Body of pancreas (tissue), 4 donors: ENCODE results near the gene SEMA3F. TPM values are rescaled to one million over a fixed set of nuclear protein-coding genes. Genes with fewer than 3 reads are reported as not detected.

Source experiments
- ATAC-seq: fragments of 150-250 bp; one replicate; pipeline ENCODE4 v1.9.1; 2016
- DNase-seq, 4 donors: peaks; one replicate each; pipeline ENCODE4 v3.0.0-alpha.2; 2019
- H3K27ac ChIP-seq, 4 donors: fragments of 200-600 bp; sonication (generic); 1 replicate in 3 of 4; 2 replicates in 1 of 4; pipeline versions ENCODE4 v1.5.1 to v1.6.1; 2016 to 2019; ENCODE audit warnings: mild to moderate bottlenecking in 1 of 4, mixed read lengths in 1 of 4, moderate library complexity in 1 of 4
- H3K27me3 ChIP-seq, 2 donors: fragments of 200-600 bp; sonication (generic); one replicate each; pipeline ENCODE4 v1.6.0; 2016; ENCODE audit warnings: mild to moderate bottlenecking in 1 of 2
- H3K36me3 ChIP-seq, 2 donors: fragments of 200-600 bp; sonication (generic); replicated peaks in 1 of 2; 2 replicates each; pipeline ENCODE4 v1.5.1; 2016; ENCODE audit warnings: low read depth in 2 of 2; ENCODE audit not compliant: insufficient read depth in 1 of 2
- H3K4me1 ChIP-seq: fragments of 200-600 bp; sonication (generic); one replicate; pipeline ENCODE4 v1.6.0; 2016
- H3K4me3 ChIP-seq, 2 donors: fragments of 200-600 bp; sonication (generic); 1 replicate in 1 of 2; 2 replicates in 1 of 2; pipeline ENCODE4 v1.5.1; 2016 to 2019
- H3K9me3 ChIP-seq, 3 donors: fragments of 200-600 bp; sonication (generic); 1 replicate in 2 of 3; 2 replicates in 1 of 3; pipeline ENCODE4 v1.5.1; 2016
- POLR2A ChIP-seq, 3 donors: fragments of 450-650 bp; IDR thresholded peaks; one replicate each; pipeline ENCODE4 v1.6.1; 2016; ENCODE audit warnings: antibody characterized with exemption in 3 of 3, mild to moderate bottlenecking in 2 of 3
- WGBS, 2 donors: methylation state at CpG; one replicate each; pipeline ENCODE4 v1.1.5; 2017; 5-methylcytosine and 5-hydroxymethylcytosine counted together
- intact Hi-C: fragments of 100-400 bp; cut with DNase I; formaldehyde crosslinking; loops from one replicate; pipeline ENCODE4 v1.15.1; 2023
- total RNA-seq, 2 donors: library from RNA; depleted of rRNA; stranded (reverse); fragments of >200 nt; gene quantifications; one replicate each; pipeline ENCODE4 v1.1.0, GENCODE V29; 2016
- TF ChIP-seq, protein P1 (sequence below), 7 experiments: fragments of 450-650 bp in 4 of 7; fragments of 200-600 bp in 3 of 7; sonication (generic) in 3 of 7; IDR thresholded peaks; one replicate each; pipeline ENCODE4 v1.5.1; 2016 to 2019; ENCODE audit warnings: antibody characterized with exemption in 7 of 7

The SEMA3F gene
- total RNA-seq, 2 donors from 2014 or later: 5.2 to 25.4 TPM

DNA sequence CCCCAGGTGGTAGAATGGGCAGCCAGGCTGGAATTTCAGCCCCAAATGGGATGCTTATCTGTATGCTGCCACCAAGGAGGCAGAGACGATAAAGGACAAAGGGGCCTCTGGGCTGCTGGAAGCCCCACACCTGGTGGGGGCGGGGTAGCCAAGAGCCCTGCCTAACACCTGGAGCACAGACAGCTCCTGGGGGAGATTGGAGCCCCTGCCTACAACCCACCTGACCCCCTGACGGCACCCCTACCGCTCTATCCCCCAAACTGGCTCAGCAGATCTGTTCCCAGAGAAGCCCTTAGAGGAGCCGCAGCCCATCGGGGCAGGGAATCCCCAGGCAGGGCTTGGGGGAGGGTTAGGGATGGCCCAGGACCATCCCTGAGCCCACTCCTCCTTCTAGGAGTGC lies 15.8 kb upstream of the SEMA3F start:
- Histone ChIP-seq H3K27me3 (no peaks in the 10 kb centered on the region), H3K36me3 (no peaks in the 10 kb centered on the region), H3K27ac (no peak overlapping the region), H3K4me1 (no peaks in the 10 kb centered on the region), H3K4me3 (no peak overlapping the region), H3K9me3 (no peaks in the 10 kb centered on the region)
- no peak for TF ChIP-seq POLR2A (IDR thresholded peaks at IDR 0.05)
- TF ChIP-seq, protein P1, sequence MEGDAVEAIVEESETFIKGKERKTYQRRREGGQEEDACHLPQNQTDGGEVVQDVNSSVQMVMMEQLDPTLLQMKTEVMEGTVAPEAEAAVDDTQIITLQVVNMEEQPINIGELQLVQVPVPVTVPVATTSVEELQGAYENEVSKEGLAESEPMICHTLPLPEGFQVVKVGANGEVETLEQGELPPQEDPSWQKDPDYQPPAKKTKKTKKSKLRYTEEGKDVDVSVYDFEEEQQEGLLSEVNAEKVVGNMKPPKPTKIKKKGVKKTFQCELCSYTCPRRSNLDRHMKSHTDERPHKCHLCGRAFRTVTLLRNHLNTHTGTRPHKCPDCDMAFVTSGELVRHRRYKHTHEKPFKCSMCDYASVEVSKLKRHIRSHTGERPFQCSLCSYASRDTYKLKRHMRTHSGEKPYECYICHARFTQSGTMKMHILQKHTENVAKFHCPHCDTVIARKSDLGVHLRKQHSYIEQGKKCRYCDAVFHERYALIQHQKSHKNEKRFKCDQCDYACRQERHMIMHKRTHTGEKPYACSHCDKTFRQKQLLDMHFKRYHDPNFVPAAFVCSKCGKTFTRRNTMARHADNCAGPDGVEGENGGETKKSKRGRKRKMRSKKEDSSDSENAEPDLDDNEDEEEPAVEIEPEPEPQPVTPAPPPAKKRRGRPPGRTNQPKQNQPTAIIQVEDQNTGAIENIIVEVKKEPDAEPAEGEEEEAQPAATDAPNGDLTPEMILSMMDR (IDR thresholded peaks at IDR 0.05): no peak
- DNase-seq (no peak), ATAC-seq (no peak)
- intact Hi-C loops: no loop called here
- 60% methylated on average over 6 of the region's 6 CpGs; no CpG with 5 or more reads in 1 of the 2 donors for WGBS, 2 donors

DNA sequence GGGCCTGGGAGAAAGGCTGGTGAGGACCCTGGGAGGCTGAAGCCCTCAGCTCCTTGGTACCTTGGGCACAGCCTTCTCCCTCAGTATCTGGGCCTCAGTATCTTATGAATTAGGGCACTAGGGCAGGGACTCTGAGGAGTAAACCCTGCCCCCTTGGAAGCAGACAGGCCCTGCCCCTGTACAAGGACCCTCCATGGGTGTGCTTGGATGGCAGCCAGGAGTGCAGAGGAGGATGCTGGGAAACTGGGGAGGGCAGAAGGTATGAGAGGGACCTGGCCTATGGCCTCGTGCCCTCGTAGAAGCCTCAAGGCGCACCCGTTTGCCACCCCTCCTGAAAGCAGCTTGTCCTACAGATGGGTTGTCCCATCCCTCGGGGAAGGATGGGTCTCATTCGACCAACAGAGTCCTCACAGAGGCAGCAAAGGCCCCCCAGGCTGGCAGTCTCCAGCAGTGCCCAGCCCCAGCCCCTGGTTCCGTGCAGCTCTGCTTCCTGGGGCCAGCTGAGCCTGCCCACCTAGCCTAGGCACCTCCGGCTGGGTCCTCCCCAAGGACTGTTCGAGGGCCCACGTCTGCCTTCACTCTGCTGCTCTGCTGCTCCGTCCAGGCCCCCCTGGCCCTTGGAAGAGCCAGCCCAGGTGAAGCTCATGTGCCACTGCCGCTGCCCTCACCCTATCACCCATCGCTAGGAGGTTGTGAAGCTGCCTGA lies 15.3 kb upstream of the SEMA3F start:
- Histone ChIP-seq H3K27me3 (no peaks in the 10 kb centered on the region), H3K9me3 (no peaks in the 10 kb centered on the region), H3K27ac (no peak overlapping the region), H3K4me3 (no peak overlapping the region), H3K36me3 (no peaks in the 10 kb centered on the region), H3K4me1 (no peaks in the 10 kb centered on the region)
- no peak for DNase-seq
- no peak for TF ChIP-seq POLR2A (IDR thresholded peaks at IDR 0.05)
- TF ChIP-seq, protein P1 (IDR thresholded peaks at IDR 0.05): no peak
- 82% methylated on average over 13 of the region's 13 CpGs; no CpG with 5 or more reads in 1 of the 2 donors for WGBS, 2 donors
- intact Hi-C loops: no loop called here
- no peak for ATAC-seq

DNA sequence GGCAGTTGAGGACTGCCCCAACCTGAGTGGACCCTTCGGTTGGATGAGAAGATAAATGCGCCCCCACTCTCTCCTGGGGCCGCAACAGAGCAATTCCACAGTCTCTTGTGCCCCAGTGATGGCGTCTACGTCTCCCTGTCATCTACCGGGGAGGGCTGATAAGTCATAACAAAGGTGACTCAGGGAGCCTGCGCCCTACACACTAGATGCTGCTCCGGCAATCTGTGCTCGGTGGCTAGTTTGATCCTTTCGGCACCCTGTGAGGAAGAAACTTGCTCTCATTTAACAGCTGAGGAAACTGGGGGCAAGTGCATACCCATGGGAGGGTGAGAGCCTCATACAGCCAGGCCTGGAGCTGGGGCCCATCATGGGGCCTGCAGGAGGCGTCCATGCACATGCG lies 14.1 kb upstream of the SEMA3F start:
- H3K4me3 ChIP-seq: no peak overlapping the region
- DNase-seq (no peak), ATAC-seq (no peak)
- no peaks in the 10 kb centered on the region for H3K27me3 ChIP-seq
- no peak overlapping the region for H3K27ac ChIP-seq
- no peak for TF ChIP-seq POLR2A (IDR thresholded peaks at IDR 0.05)
- TF ChIP-seq, protein P1 (IDR thresholded peaks at IDR 0.05): no peak
- WGBS, 2 donors: 91 to 94% methylated on average over 12 of the region's 12 CpGs
- H3K4me1 ChIP-seq: no peaks in the 10 kb centered on the region
- intact Hi-C loops: no loop called here
- no peaks in the 10 kb centered on the region for H3K9me3 ChIP-seq
- H3K36me3 ChIP-seq: no peaks in the 10 kb centered on the region

DNA sequence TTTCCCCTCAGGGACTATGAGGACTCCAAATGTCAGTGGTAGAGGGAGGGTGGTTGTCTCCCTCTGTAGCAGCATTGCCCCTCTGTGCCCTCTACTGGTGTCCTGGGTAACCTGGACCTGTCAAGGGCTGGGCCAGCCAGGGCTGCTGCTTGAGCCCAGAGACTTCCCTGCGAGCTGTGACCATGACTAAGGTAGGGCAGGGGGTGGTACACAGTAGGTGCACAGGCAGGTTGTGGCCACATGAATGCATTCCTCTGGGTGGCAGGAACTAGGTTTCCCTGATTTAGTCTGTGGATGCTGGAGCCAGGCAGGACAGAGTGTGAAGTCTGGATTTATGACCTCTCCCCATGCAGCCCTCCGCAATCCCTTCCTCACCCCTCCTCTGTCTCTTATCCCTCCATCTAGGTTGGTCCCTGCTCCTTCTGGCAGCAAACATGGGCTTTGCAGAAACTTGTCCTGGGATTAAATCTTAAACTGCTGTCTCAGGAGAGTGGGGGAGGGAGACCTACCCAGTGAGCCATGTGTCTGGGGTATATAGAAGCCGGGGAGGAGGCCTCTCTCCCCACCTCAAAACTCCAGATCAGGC lies 8.7 kb upstream of the SEMA3F start:
- DNase-seq (no peak), ATAC-seq (no peak)
- H3K9me3 ChIP-seq: no peaks in the 10 kb centered on the region
- H3K27me3 ChIP-seq: no peaks in the 10 kb centered on the region
- no peak overlapping the region for H3K4me3 ChIP-seq
- intact Hi-C loops: no loop called here
- 86 to 93% methylated on average over 2 to 3 of the region's 3 CpGs for WGBS, 2 donors
- peaks cover 5% of the 10 kb centered on the region for H3K4me1 ChIP-seq
- H3K36me3 ChIP-seq: no peaks in the 10 kb centered on the region
- H3K27ac ChIP-seq: no peak overlapping the region
- TF ChIP-seq, protein P1 (IDR thresholded peaks at IDR 0.05): no peak
- TF ChIP-seq POLR2A (IDR thresholded peaks at IDR 0.05): no peak

DNA sequence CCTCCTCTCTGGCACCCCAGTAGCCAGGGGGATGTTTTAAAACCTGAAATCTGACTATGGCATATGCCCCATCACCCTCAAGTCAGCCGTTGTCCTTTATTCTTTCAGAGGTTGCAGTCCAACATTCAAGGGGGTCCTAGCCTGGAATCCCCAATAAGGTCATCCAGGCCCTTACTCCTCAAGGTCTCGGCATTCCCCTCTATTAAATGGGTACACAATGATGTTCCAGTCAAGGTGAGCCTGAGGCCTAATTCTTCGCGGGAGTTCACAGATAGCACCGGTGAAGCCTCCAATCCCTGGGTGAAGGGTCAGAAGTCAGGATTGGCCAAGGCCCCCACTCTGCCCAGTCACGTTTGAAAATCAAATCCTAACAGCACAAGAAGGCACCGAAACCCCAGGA lies 8.1 kb upstream of the SEMA3F start:
- WGBS, 2 donors: 85 to 87% methylated on average over 5 to 7 of the region's 7 CpGs
- Histone ChIP-seq H3K36me3 (no peaks in the 10 kb centered on the region), H3K9me3 (no peaks in the 10 kb centered on the region), H3K27ac (no peak overlapping the region), H3K4me1 (peaks cover 5% of the 10 kb centered on the region), H3K27me3 (no peaks in the 10 kb centered on the region), H3K4me3 (no peak overlapping the region)
- intact Hi-C loops: no loop called here
- DNase-seq (no peak), ATAC-seq (no peak)
- TF ChIP-seq, protein P1 (IDR thresholded peaks at IDR 0.05): no peak
- no peak for TF ChIP-seq POLR2A (IDR thresholded peaks at IDR 0.05)
